HEK293 (cell line): Measurements from ENCODE around the gene VARS1.

ENCODE experiments used
- CTCF ChIA-PET: fragments of 350-600 bp; formaldehyde crosslinking; extraction: SDS; loops from one replicate; lab custom pipeline; 2021; ENCODE audit warnings: antibody characterized with exemption; lab: Yijun Ruan, JAX
- POLR2A ChIA-PET: fragments of 300-600 bp; formaldehyde crosslinking; extraction: SDS; loops from one replicate; lab custom pipeline; 2020; ENCODE audit warnings: antibody characterized with exemption, inconsistent platforms; lab: Yijun Ruan, JAX
- H3K27ac ChIP-seq: fragments of 200-500 bp; sonication (Bioruptor generic); 2 replicates; pipeline ENCODE4 v1.5.1; 2014; ENCODE audit warnings: low read depth, low read length, control low read depth, inconsistent platforms; ENCODE audit errors: extremely low read depth
- H3K36me3 ChIP-seq, 2 experiments: fragments of 200-500 bp in 1 of 2; sonication (Bioruptor generic) in 1 of 2; 1 replicate in 1 of 2; 2 replicates in 1 of 2; pipeline ENCODE4 v1.5.1; 2014 to 2017; ENCODE audit warnings: inconsistent platforms in 2 of 2, low read length in 2 of 2; ENCODE audit not compliant: control insufficient read depth in 2 of 2, insufficient read depth in 1 of 2
- H3K4me1 ChIP-seq: fragments of 200-500 bp; sonication (Bioruptor generic); 2 replicates; pipeline ENCODE4 v1.5.1; 2014; ENCODE audit warnings: mild to moderate bottlenecking, low read length, inconsistent platforms; ENCODE audit not compliant: control insufficient read depth, insufficient read depth
- H3K4me3 ChIP-seq: 2 replicates; pipeline ENCODE4 v1.5.1; 2011; ENCODE audit warnings: low read depth, mild to moderate bottlenecking, control low read depth, low read length, moderate library complexity
- H3K9me3 ChIP-seq: fragments of 200-500 bp; sonication (Bioruptor generic); 2 replicates; pipeline ENCODE4 v1.5.1; 2014; ENCODE audit warnings: low read depth, low read length, inconsistent platforms; ENCODE audit not compliant: control insufficient read depth, insufficient read depth
- EGR2 ChIP-seq: fragments of 450-650 bp; formaldehyde crosslinking; IDR thresholded peaks from 2 replicates; pipeline ENCODE4 v1.5.1; 2016; ENCODE audit warnings: low read depth, missing biosample characterization, missing genetic modification characterization
- HOXC10 ChIP-seq: sonication (generic); formaldehyde crosslinking; IDR thresholded peaks from 2 replicates; pipeline ENCODE4 v1.8.1; 2023; ENCODE audit warnings: mild to moderate bottlenecking, missing genetic modification reagents
- HOXD13 ChIP-seq: sonication (generic); formaldehyde crosslinking; IDR thresholded peaks from 2 replicates; pipeline ENCODE4 v1.8.0; 2022; ENCODE audit warnings: missing genetic modification reagents, borderline replicate concordance
- IKZF3 ChIP-seq: fragments of 450-650 bp; IDR thresholded peaks from 2 replicates; pipeline ENCODE4 v1.5.0; 2018; ENCODE audit warnings: missing biosample characterization, mild to moderate bottlenecking, missing genetic modification characterization, moderate library complexity
- MEIS1 ChIP-seq: sonication (generic); formaldehyde crosslinking; IDR thresholded peaks from 2 replicates; pipeline ENCODE4 v1.8.1; 2022; ENCODE audit warnings: missing genetic modification reagents, mild to moderate bottlenecking, borderline replicate concordance
- TRIM28 ChIP-seq: IDR thresholded peaks from 2 replicates; pipeline ENCODE4 v1.6.1; 2011; ENCODE audit warnings: low read length, control low read depth, borderline replicate concordance
- ZEB2 ChIP-seq: fragments of 450-650 bp; formaldehyde crosslinking; IDR thresholded peaks from 2 replicates; pipeline ENCODE4 v1.5.1; 2016; ENCODE audit warnings: missing biosample characterization, missing genetic modification characterization
- ZFHX2 ChIP-seq: fragments of 450-650 bp; formaldehyde crosslinking; conservative IDR thresholded peaks from 2 replicates; pipeline ENCODE4 v1.5.1; 2016; ENCODE audit warnings: missing biosample characterization, missing genetic modification characterization
- ZFP41 ChIP-seq: fragments of 450-650 bp; formaldehyde crosslinking; IDR thresholded peaks from 2 replicates; pipeline ENCODE4 v1.5.1; 2016; ENCODE audit warnings: missing biosample characterization, missing genetic modification characterization, borderline replicate concordance
- ZNF121 ChIP-seq: fragments of 450-650 bp; formaldehyde crosslinking; IDR thresholded peaks from 2 replicates; pipeline ENCODE4 v1.5.1; 2016; ENCODE audit warnings: missing biosample characterization, missing genetic modification characterization
- ZNF302 ChIP-seq: fragments of 450-650 bp; formaldehyde crosslinking; IDR thresholded peaks from 2 replicates; pipeline ENCODE4 v1.5.1; 2016; ENCODE audit warnings: missing biosample characterization, missing genetic modification characterization, low read depth
- ZNF585B ChIP-seq: fragments of 450-650 bp; formaldehyde crosslinking; IDR thresholded peaks from 2 replicates; pipeline ENCODE4 v1.5.1; 2016; ENCODE audit warnings: missing biosample characterization, missing genetic modification characterization
- ZNF600 ChIP-seq: fragments of 450-650 bp; formaldehyde crosslinking; IDR thresholded peaks from 2 replicates; pipeline ENCODE4 v1.5.1; 2016; ENCODE audit warnings: missing biosample characterization, missing genetic modification characterization
- ZNF626 ChIP-seq: fragments of 450-650 bp; sonication (Bioruptor Pico); formaldehyde crosslinking; IDR thresholded peaks from 2 replicates; pipeline ENCODE4 v1.5.1; 2018; ENCODE audit warnings: missing biosample characterization, missing genetic modification characterization, inconsistent platforms
- ZNF658 ChIP-seq: fragments of 450-650 bp; formaldehyde crosslinking; IDR thresholded peaks from 2 replicates; pipeline ENCODE4; 2016; ENCODE audit warnings: missing biosample characterization, missing genetic modification characterization
- ZNF777 ChIP-seq: fragments of 450-650 bp; formaldehyde crosslinking; IDR thresholded peaks from 2 replicates; pipeline ENCODE4 v1.5.1; 2017; ENCODE audit warnings: missing biosample characterization, missing genetic modification characterization, borderline replicate concordance
- ZNF791 ChIP-seq: fragments of 450-650 bp; formaldehyde crosslinking; IDR thresholded peaks from 2 replicates; pipeline ENCODE4 v1.5.1; 2016; ENCODE audit warnings: missing biosample characterization, missing genetic modification characterization
- TF ChIP-seq, protein P1 (sequence below): fragments of 450-650 bp; formaldehyde crosslinking; IDR thresholded peaks from 2 replicates; pipeline ENCODE4 v1.5.1; 2016; ENCODE audit warnings: missing biosample characterization, missing genetic modification characterization
- TF ChIP-seq, protein P2 (sequence below): fragments of 450-650 bp; IDR thresholded peaks from 2 replicates; pipeline ENCODE4 v1.5.1; 2018; ENCODE audit warnings: missing biosample characterization, missing genetic modification characterization
- TF ChIP-seq, protein P3 (sequence below): fragments of 450-650 bp; formaldehyde crosslinking; IDR thresholded peaks from 2 replicates; pipeline ENCODE4 v1.5.1; 2016; ENCODE audit warnings: missing biosample characterization, missing genetic modification characterization
- TF ChIP-seq, protein P4 (sequence below): fragments of 450-650 bp; formaldehyde crosslinking; IDR thresholded peaks from 2 replicates; pipeline ENCODE4 v1.5.1; 2017; ENCODE audit warnings: missing biosample characterization, missing genetic modification characterization
- TF ChIP-seq, protein P5 (sequence below): fragments of 450-650 bp; IDR thresholded peaks from 2 replicates; pipeline ENCODE4 v1.5.1; 2018; ENCODE audit warnings: missing biosample characterization, mild to moderate bottlenecking, missing genetic modification characterization
- TF ChIP-seq, protein P6 (sequence below): fragments of 450-650 bp; formaldehyde crosslinking; conservative IDR thresholded peaks from 2 replicates; pipeline ENCODE4 v1.5.1; 2016; ENCODE audit warnings: low read depth, missing biosample characterization, missing genetic modification characterization

VARS1 gene

DNA sequence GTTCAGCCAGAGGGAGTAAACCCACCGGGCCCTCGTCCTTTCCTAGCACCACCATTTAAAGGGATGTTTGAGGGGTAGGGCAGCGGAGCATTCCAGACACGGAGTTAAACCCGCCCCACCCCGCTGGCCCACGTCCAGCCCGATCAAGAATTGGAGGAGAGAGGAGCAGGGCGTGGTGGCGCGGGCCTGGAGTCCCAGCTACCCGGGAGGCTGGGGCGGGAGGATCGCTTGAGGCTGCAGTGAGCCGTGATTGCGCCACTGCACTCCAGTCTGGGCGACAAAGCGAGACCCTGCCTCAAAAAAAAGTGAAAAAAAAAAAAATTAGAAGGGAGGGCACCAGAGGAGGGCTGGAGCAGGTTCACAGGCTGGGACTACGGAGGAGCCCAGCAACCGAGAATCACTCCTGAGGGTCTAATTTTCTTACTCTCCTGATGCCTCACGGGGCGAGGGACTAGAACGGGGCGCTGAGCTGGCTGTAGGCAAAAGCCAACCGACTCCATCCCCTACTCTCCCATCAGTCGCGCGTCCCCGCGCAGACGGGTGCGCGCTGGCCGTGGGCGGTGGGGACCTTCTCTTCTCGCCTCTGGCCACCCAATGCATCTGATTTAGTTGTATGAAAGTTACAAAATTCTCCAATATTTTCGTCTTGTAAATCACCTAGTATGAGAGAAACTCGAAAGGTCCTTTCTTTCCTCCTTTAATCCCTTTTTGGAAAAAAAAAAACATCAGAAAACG is 25.9 kb upstream of the VARS1 start:
- ChIA-PET CTCF (interaction anchor here (0.6 to 0.7 kb wide), 2 partner anchors 84 to 193 kb away, joined by 4 to 9 read pairs; no protein-coding TSS in a partner anchor), POLR2A (interaction anchor here (0.6 to 1.2 kb wide), 5 partner anchors 8 to 141 kb away, joined by 3 to 5 read pairs (median 3); partner anchors contain the start of genes LSM2, NEU1 and VWA7)
- Histone ChIP-seq H3K4me3 (peak overlapping the region; percentile 42), H3K36me3 (peaks cover 0 to 25% of the 10 kb centered on the region in 2 experiments; a peak in 1 of 3 replicates), H3K27ac (peak overlapping the region; percentile 55; the same call in 1 of the 2 replicates), H3K9me3 (no peaks in the 10 kb centered on the region), H3K4me1 (no peaks in the 10 kb centered on the region; the same call in 1 of the 2 replicates)
- no peak for TF ChIP-seq IKZF3 (tag by site-specific recombination)
- TF ChIP-seq ZFHX2 (tag by site-specific recombination) = peak; percentile 54
- no peak for TF ChIP-seq ZNF658 (tag by site-specific recombination)
- TF ChIP-seq ZNF777 = no peak
- TF ChIP-seq EGR2 (tag by site-specific recombination) = 0 out of 2 replicates have a peak, but pooled peaks have one; percentile 16
- TF ChIP-seq, protein P1, sequence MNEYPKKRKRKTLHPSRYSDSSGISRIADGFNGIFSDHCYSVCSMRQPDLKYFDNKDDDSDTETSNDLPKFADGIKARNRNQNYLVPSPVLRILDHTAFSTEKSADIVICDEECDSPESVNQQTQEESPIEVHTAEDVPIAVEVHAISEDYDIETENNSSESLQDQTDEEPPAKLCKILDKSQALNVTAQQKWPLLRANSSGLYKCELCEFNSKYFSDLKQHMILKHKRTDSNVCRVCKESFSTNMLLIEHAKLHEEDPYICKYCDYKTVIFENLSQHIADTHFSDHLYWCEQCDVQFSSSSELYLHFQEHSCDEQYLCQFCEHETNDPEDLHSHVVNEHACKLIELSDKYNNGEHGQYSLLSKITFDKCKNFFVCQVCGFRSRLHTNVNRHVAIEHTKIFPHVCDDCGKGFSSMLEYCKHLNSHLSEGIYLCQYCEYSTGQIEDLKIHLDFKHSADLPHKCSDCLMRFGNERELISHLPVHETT (tag by site-specific recombination) = no peak
- no peak for TF ChIP-seq ZNF121 (tag by site-specific recombination)
- no peak for TF ChIP-seq ZNF626 (tag by site-specific recombination)
- TF ChIP-seq, protein P2, sequence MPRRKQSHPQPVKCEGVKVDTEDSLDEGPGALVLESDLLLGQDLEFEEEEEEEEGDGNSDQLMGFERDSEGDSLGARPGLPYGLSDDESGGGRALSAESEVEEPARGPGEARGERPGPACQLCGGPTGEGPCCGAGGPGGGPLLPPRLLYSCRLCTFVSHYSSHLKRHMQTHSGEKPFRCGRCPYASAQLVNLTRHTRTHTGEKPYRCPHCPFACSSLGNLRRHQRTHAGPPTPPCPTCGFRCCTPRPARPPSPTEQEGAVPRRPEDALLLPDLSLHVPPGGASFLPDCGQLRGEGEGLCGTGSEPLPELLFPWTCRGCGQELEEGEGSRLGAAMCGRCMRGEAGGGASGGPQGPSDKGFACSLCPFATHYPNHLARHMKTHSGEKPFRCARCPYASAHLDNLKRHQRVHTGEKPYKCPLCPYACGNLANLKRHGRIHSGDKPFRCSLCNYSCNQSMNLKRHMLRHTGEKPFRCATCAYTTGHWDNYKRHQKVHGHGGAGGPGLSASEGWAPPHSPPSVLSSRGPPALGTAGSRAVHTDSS (tag by site-specific recombination) = no peak
- TF ChIP-seq ZFP41 (tag by site-specific recombination) = no peak
- no peak for TF ChIP-seq TRIM28
- TF ChIP-seq ZNF600 (tag by site-specific recombination) = no peak
- TF ChIP-seq, protein P3, sequence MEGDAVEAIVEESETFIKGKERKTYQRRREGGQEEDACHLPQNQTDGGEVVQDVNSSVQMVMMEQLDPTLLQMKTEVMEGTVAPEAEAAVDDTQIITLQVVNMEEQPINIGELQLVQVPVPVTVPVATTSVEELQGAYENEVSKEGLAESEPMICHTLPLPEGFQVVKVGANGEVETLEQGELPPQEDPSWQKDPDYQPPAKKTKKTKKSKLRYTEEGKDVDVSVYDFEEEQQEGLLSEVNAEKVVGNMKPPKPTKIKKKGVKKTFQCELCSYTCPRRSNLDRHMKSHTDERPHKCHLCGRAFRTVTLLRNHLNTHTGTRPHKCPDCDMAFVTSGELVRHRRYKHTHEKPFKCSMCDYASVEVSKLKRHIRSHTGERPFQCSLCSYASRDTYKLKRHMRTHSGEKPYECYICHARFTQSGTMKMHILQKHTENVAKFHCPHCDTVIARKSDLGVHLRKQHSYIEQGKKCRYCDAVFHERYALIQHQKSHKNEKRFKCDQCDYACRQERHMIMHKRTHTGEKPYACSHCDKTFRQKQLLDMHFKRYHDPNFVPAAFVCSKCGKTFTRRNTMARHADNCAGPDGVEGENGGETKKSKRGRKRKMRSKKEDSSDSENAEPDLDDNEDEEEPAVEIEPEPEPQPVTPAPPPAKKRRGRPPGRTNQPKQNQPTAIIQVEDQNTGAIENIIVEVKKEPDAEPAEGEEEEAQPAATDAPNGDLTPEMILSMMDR (tag by site-specific recombination) = no peak
- no peak for TF ChIP-seq MEIS1 (CRISPR knock-in tag)
- no peak for TF ChIP-seq ZNF791 (tag by site-specific recombination)
- TF ChIP-seq ZNF302 (tag by site-specific recombination) = no peak
- TF ChIP-seq, protein P4, sequence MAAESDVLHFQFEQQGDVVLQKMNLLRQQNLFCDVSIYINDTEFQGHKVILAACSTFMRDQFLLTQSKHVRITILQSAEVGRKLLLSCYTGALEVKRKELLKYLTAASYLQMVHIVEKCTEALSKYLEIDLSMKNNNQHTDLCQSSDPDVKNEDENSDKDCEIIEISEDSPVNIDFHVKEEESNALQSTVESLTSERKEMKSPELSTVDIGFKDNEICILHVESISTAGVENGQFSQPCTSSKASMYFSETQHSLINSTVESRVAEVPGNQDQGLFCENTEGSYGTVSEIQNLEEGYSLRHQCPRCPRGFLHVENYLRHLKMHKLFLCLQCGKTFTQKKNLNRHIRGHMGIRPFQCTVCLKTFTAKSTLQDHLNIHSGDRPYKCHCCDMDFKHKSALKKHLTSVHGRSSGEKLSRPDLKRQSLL (tag by site-specific recombination) = no peak
- TF ChIP-seq, protein P5, sequence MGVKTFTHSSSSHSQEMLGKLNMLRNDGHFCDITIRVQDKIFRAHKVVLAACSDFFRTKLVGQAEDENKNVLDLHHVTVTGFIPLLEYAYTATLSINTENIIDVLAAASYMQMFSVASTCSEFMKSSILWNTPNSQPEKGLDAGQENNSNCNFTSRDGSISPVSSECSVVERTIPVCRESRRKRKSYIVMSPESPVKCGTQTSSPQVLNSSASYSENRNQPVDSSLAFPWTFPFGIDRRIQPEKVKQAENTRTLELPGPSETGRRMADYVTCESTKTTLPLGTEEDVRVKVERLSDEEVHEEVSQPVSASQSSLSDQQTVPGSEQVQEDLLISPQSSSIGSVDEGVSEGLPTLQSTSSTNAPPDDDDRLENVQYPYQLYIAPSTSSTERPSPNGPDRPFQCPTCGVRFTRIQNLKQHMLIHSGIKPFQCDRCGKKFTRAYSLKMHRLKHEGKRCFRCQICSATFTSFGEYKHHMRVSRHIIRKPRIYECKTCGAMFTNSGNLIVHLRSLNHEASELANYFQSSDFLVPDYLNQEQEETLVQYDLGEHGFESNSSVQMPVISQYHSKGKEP (tag by site-specific recombination) = no peak
- no peak for TF ChIP-seq ZEB2 (tag by site-specific recombination)
- TF ChIP-seq, protein P6, sequence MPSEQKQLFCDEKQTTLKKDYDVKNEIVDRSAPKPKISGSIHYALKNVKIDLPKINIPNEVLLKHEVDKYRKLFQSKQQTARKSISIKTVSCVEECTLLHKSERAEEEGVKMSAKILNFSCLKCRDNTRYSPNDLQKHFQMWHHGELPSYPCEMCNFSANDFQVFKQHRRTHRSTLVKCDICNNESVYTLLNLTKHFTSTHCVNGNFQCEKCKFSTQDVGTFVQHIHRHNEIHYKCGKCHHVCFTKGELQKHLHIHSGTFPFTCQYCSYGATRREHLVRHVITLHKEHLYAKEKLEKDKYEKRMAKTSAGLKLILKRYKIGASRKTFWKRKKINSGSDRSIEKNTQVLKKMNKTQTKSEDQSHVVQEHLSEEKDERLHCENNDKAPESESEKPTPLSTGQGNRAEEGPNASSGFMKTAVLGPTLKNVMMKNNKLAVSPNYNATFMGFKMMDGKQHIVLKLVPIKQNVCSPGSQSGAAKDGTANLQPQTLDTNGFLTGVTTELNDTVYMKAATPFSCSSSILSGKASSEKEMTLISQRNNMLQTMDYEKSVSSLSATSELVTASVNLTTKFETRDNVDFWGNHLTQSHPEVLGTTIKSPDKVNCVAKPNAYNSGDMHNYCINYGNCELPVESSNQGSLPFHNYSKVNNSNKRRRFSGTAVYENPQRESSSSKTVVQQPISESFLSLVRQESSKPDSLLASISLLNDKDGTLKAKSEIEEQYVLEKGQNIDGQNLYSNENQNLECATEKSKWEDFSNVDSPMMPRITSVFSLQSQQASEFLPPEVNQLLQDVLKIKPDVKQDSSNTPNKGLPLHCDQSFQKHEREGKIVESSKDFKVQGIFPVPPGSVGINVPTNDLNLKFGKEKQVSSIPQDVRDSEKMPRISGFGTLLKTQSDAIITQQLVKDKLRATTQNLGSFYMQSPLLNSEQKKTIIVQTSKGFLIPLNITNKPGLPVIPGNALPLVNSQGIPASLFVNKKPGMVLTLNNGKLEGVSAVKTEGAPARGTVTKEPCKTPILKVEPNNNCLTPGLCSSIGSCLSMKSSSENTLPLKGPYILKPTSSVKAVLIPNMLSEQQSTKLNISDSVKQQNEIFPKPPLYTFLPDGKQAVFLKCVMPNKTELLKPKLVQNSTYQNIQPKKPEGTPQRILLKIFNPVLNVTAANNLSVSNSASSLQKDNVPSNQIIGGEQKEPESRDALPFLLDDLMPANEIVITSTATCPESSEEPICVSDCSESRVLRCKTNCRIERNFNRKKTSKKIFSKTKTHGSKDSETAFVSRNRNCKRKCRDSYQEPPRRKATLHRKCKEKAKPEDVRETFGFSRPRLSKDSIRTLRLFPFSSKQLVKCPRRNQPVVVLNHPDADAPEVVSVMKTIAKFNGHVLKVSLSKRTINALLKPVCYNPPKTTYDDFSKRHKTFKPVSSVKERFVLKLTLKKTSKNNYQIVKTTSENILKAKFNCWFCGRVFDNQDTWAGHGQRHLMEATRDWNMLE (tag by site-specific recombination) = no peak
- no peak for TF ChIP-seq ZNF585B (tag by site-specific recombination)
- TF ChIP-seq HOXD13 (CRISPR knock-in tag) = no peak
- TF ChIP-seq HOXC10 (CRISPR knock-in tag) = 0 out of 2 replicates have a peak, but pooled peaks have one; percentile 63
